GM19351 (cell line): ENCODE measurements around the gene MRPS24.
A peak's percentile ranks its signal among the peaks of the same experiment; 100 is the strongest.

ENCODE experiments used
- ATAC-seq: cut with Tn5 transposase; IDR thresholded peaks from one replicate; pipeline ENCODE4 v1.9.1; 2021; ENCODE audit warnings: mild to moderate bottlenecking, moderate library complexity; ENCODE audit not compliant: unreplicated experiment

MRPS24 gene

GRCh38 chr7:43877968-43878864, 8.9 kb upstream of the MRPS24 start:
- ATAC-seq: no peak

- no peak for ATAC-seq
Measured at GRCh38 chr7:43876976-43877745, 7.8 kb upstream of the MRPS24 start.

- no peak for ATAC-seq
Measured at GRCh38 chr7:43876241-43876640, 6.9 kb upstream of the MRPS24 start.

- no peak for ATAC-seq
Measured at GRCh38 chr7:43873300-43873699, 4.0 kb upstream of the MRPS24 start.

GRCh38 chr7:43872406-43873110, 3.2 kb upstream of the MRPS24 start:
- ATAC-seq: no peak

- no peak for ATAC-seq
Measured at GRCh38 chr7:43871064-43871463, 1.7 kb upstream of the MRPS24 start.

GRCh38 chr7:43870316-43870715, 999 bp upstream of the MRPS24 start:
- no peak for ATAC-seq

GRCh38 chr7:43869867-43870240, 537 bp upstream of the MRPS24 start:
- no peak for ATAC-seq

- peak; percentile 1 for ATAC-seq
Measured at GRCh38 chr7:43868681-43869005, 674 bp downstream of the MRPS24 start.

- no peak for ATAC-seq
Measured at GRCh38 chr7:43868181-43868580, 1.1 kb downstream of the MRPS24 start.

GRCh38 chr7:43865277-43865676, 4.0 kb downstream of the MRPS24 start:
- no peak for ATAC-seq

- ATAC-seq: no peak
Measured at GRCh38 chr7:43864126-43864525, 5.2 kb downstream of the MRPS24 start.

GRCh38 chr7:43856996-43857395, 12.3 kb downstream of the MRPS24 start:
- no peak for ATAC-seq

- no peak for ATAC-seq
Measured at GRCh38 chr7:43856316-43856715, 13.0 kb downstream of the MRPS24 start.

- no peak for ATAC-seq
Measured at GRCh38 chr7:43855176-43855575, 14.1 kb downstream of the MRPS24 start.

- ATAC-seq: no peak
Measured at GRCh38 chr7:43851805-43852204, 17.5 kb downstream of the MRPS24 start.

GRCh38 chr7:43850348-43851116, 18.8 kb downstream of the MRPS24 start:
- peak; percentile 66 for ATAC-seq

- ATAC-seq: no peak
Measured at GRCh38 chr7:43849047-43849446, 20.3 kb downstream of the MRPS24 start.

- no peak for ATAC-seq
Measured at GRCh38 chr7:43847496-43847895, 21.8 kb downstream of the MRPS24 start.

- no peak for ATAC-seq
Measured at GRCh38 chr7:43844662-43845061, 24.7 kb downstream of the MRPS24 start.

GRCh38 chr7:43844257-43844656, 25.1 kb downstream of the MRPS24 start:
- ATAC-seq: no peak
